ENCODE data around the gene CAMK2D. TPM values are rescaled to one million over a fixed set of nuclear protein-coding genes. Genes with fewer than 3 reads are reported as not detected.

Gene CAMK2D
- total RNA-seq, 1 experiment from 2014 or later = 29.5 TPM

GRCh38 chr4:113653871-113654270 lies 107.7 kb downstream of the CAMK2D start:
- in situ Hi-C loops (cut with HindIII; ENCODE audit: low pct_unique_long_range_greater_than_20kb, low sequenced_read_pairs) (no loop called here), intact Hi-C loops (cut with micrococcal nuclease; ENCODE audit: unreplicated experiment) (no loop called here)
- no TSS peak for BruUV-seq (replicated peaks)
- Histone ChIP-seq H3K27me3 (ENCODE audit: control insufficient read depth, insufficient read depth, low read length) (no peaks in the 10 kb centered on the region), H3K27ac (ENCODE audit: low read length) (no peak overlapping the region; the same call in 1 of the 2 replicates), H3K4me1 (ENCODE audit: control insufficient read depth, insufficient read depth, low read length) (no peaks in the 10 kb centered on the region), H3K9me3 (ENCODE audit: control insufficient read depth, insufficient read depth, low read depth, low read length) (no peaks in the 10 kb centered on the region), H3K4me3 (ENCODE audit: low read depth in 2 of 2, low read length in 2 of 2) (no peak overlapping the region), H3K36me3 (ENCODE audit: control insufficient read depth, insufficient read depth, low read length) (no peaks in the 10 kb centered on the region)
- ChIA-PET POLR2A (no interaction called here), CTCF (no interaction called here)
- TF ChIP-seq REST (IDR thresholded peaks at IDR 0.05; ENCODE audit: insufficient read depth in 1 of 2, low read depth in 2 of 2, low read length in 1 of 2) = no peak
- no peak for TF ChIP-seq SIN3A (IDR thresholded peaks at IDR 0.05; ENCODE audit: borderline replicate concordance, insufficient read depth, low read depth, low read length)
- no peak for TF ChIP-seq POLR2AphosphoS5 (IDR thresholded peaks at IDR 0.05; ENCODE audit: low read depth, low read length)
- no peak for TF ChIP-seq TCF7L2 (IDR thresholded peaks at IDR 0.05; ENCODE audit: low read depth, low read length)
- no peak for TF ChIP-seq CTCF (IDR thresholded peaks at IDR 0.05)
- DNase-seq (ENCODE audit: low read depth, low spot score) = no peak
- ATAC-seq = no peak

GRCh38 chr4:113646442-113646822 lies 115.1 kb downstream of the CAMK2D start:
- DNase-seq (ENCODE audit: low read depth, low spot score) (no peak), ATAC-seq (peak; percentile 94)
- POLR2A ChIA-PET = no interaction called here
- peak overlapping the region in 1 of 2 experiments; percentile 14; a peak in 1 of 4 replicates for H3K4me3 ChIP-seq (ENCODE audit: low read depth in 2 of 2, low read length in 2 of 2)
- intact Hi-C loops (cut with micrococcal nuclease; ENCODE audit: unreplicated experiment) = no loop called here
- H3K36me3 ChIP-seq (ENCODE audit: control insufficient read depth, insufficient read depth, low read length) = no peaks in the 10 kb centered on the region
- no peaks in the 10 kb centered on the region for H3K27me3 ChIP-seq (ENCODE audit: control insufficient read depth, insufficient read depth, low read length)
- H3K9me3 ChIP-seq (ENCODE audit: control insufficient read depth, insufficient read depth, low read depth, low read length) = no peaks in the 10 kb centered on the region
- TF ChIP-seq SIN3A (IDR thresholded peaks at IDR 0.05; ENCODE audit: borderline replicate concordance, insufficient read depth, low read depth, low read length) = no peak
- TF ChIP-seq TCF7L2 (IDR thresholded peaks at IDR 0.05; ENCODE audit: low read depth, low read length) = no peak
- TF ChIP-seq REST (IDR thresholded peaks at IDR 0.05; ENCODE audit: insufficient read depth in 1 of 2, low read depth in 2 of 2, low read length in 1 of 2) = no peak
- no peak for TF ChIP-seq CTCF (IDR thresholded peaks at IDR 0.05)
- TF ChIP-seq POLR2AphosphoS5 (IDR thresholded peaks at IDR 0.05; ENCODE audit: low read depth, low read length) = no peak
- in situ Hi-C loops (cut with HindIII; ENCODE audit: low pct_unique_long_range_greater_than_20kb, low sequenced_read_pairs) = no loop called here
- BruUV-seq (replicated peaks) = no TSS peak
- peaks cover 47% of the 10 kb centered on the region for H3K4me1 ChIP-seq (ENCODE audit: control insufficient read depth, insufficient read depth, low read length)
- H3K27ac ChIP-seq (ENCODE audit: low read length) = peak overlapping the region; percentile 89
- CTCF ChIA-PET = no interaction called here
